Stimulated activated CD4-positive, alpha-beta T cell treated with anti-CD3 and anti-CD28 coated beads, Interleukin-4, amount 100 ng/mL, for 24 hours (primary cell): ENCODE data around the gene CHRNA4.
"Not testable (repeated sequence)": the region's sequence is repeated elsewhere in the genome, so short reads cannot be mapped to it uniquely, and the experiment has no call there.

ENCODE experiments used
- DNase-seq: peaks from one replicate; pipeline ENCODE4 v3.0.0-alpha.2; 2020

CHRNA4 gene

GRCh38 chr20:63306673-63307537 is 54.2 kb downstream of the CHRNA4 start:
- DNase-seq: no peak

- not testable (repeated sequence) for DNase-seq
These were observed 55.0 kb downstream of the CHRNA4 start for GRCh38 chr20:63305933-63306672.

GRCh38 chr20:63305393-63305792 is 55.8 kb downstream of the CHRNA4 start:
- DNase-seq: no peak

- no peak for DNase-seq
These were observed 58.0 kb downstream of the CHRNA4 start for GRCh38 chr20:63303095-63303666.

- DNase-seq: no peak
These were observed 59.5 kb downstream of the CHRNA4 start for GRCh38 chr20:63301671-63302070.

GRCh38 chr20:63298731-63299312 is 62.3 kb downstream of the CHRNA4 start:
- DNase-seq: no peak

GRCh38 chr20:63297796-63298572 is 63.2 kb downstream of the CHRNA4 start:
- no peak for DNase-seq

GRCh38 chr20:63297371-63297781 is 63.8 kb downstream of the CHRNA4 start:
- no peak for DNase-seq

GRCh38 chr20:63296531-63297299 is 64.4 kb downstream of the CHRNA4 start:
- DNase-seq: no peak

GRCh38 chr20:63295846-63296245 is 65.3 kb downstream of the CHRNA4 start:
- no peak for DNase-seq

- no peak for DNase-seq
These were observed 65.7 kb downstream of the CHRNA4 start for GRCh38 chr20:63295422-63295821.

- DNase-seq: no peak
These were observed 66.1 kb downstream of the CHRNA4 start for GRCh38 chr20:63295018-63295417.

GRCh38 chr20:63294536-63294900 is 66.6 kb downstream of the CHRNA4 start:
- no peak for DNase-seq

- DNase-seq: no peak
These were observed 67.1 kb downstream of the CHRNA4 start for GRCh38 chr20:63293871-63294535.

GRCh38 chr20:63293456-63293855 is 67.7 kb downstream of the CHRNA4 start:
- no peak for DNase-seq
